Smooth muscle cell (in vitro differentiated cells): ENCODE results near the gene PLCXD1. TPM values are rescaled to one million over a fixed set of nuclear protein-coding genes. Genes with fewer than 3 reads are reported as not detected.

Experiments used
- DNase-seq: peaks from one replicate; lab custom pipeline; 2025; ENCODE audit not compliant: unreplicated experiment; lab: John Stamatoyannopoulos, UW
- H2AFZ ChIP-seq: fragments of 200-600 bp; sonication (generic); 2 replicates; pipeline ENCODE4 v1.6.0; 2016; ENCODE audit warnings: antibody characterized with exemption, low read depth, mild to moderate bottlenecking
- H3F3A ChIP-seq: fragments of 200-600 bp; sonication (generic); 2 replicates; pipeline ENCODE4 v1.6.0; 2017; ENCODE audit warnings: antibody characterized with exemption, low read depth
- H3K27ac ChIP-seq: fragments of 200-600 bp; sonication (generic); 2 replicates; pipeline ENCODE4 v1.5.1; 2016; ENCODE audit warnings: low read depth, mild to moderate bottlenecking
- H3K27me3 ChIP-seq: fragments of 200-600 bp; sonication (generic); 2 replicates; pipeline ENCODE4 v1.6.1; 2016; ENCODE audit warnings: low read depth, mild to moderate bottlenecking
- H3K36me3 ChIP-seq: fragments of 200-600 bp; sonication (generic); 2 replicates; pipeline ENCODE4 v1.5.1; 2016; ENCODE audit warnings: low read depth
- H3K4me1 ChIP-seq: fragments of 200-600 bp; sonication (generic); 2 replicates; pipeline ENCODE4 v1.5.1; 2016; ENCODE audit warnings: low read depth
- H3K4me2 ChIP-seq: fragments of 200-600 bp; sonication (generic); 2 replicates; pipeline ENCODE4 v1.6.0; 2016; ENCODE audit warnings: mild to moderate bottlenecking
- H3K4me3 ChIP-seq: fragments of 200-600 bp; sonication (generic); 2 replicates; pipeline ENCODE4 v1.5.1; 2016; ENCODE audit warnings: mild to moderate bottlenecking
- H3K79me2 ChIP-seq: fragments of 200-600 bp; sonication (generic); 2 replicates; pipeline ENCODE4 v1.6.0; 2016; ENCODE audit warnings: low read depth, mild to moderate bottlenecking
- H3K9ac ChIP-seq: fragments of 200-600 bp; sonication (generic); 2 replicates; pipeline ENCODE4 v1.6.0; 2016; ENCODE audit warnings: low read depth
- H3K9me3 ChIP-seq: fragments of 200-600 bp; sonication (generic); replicated peaks from 2 replicates; pipeline ENCODE4 v1.5.1; 2016; ENCODE audit warnings: low read depth
- H4K20me1 ChIP-seq: fragments of 200-600 bp; sonication (generic); 2 replicates; pipeline ENCODE4 v1.6.0; 2016; ENCODE audit warnings: low read depth
- WGBS: methylation state at CpG from one replicate; pipeline ENCODE4 v1.1.7; 2016; ENCODE audit warnings: low lambda C conversion rate; 5-methylcytosine and 5-hydroxymethylcytosine counted together
- polyA plus RNA-seq: library from polyadenylated mRNA; unstranded; fragments of >200 nt; fragmentation: Nextera tagmentation; extraction: Ambion mirVana; gene quantifications from 2 replicates; pipeline ENCODE4 v1.2.1, GENCODE V29; 2016
- total RNA-seq: library from RNA; depleted of rRNA; stranded (reverse); fragments of >200 nt; gene quantifications from 2 replicates; pipeline ENCODE4 v1.2.3, GENCODE V29; 2014
- TF ChIP-seq, protein P1 (sequence below): fragments of 200-600 bp; sonication (generic); IDR thresholded peaks from 2 replicates; pipeline ENCODE4 v1.5.1; 2017; ENCODE audit warnings: borderline replicate concordance, mild to moderate bottlenecking, antibody characterized with exemption; ENCODE audit not compliant: insufficient read depth, poor library complexity, severe bottlenecking

PLCXD1 gene
- total and polyA plus RNA-seq, 2 experiments from 2014 or later: 7.0 to 14.0 TPM

DNA sequence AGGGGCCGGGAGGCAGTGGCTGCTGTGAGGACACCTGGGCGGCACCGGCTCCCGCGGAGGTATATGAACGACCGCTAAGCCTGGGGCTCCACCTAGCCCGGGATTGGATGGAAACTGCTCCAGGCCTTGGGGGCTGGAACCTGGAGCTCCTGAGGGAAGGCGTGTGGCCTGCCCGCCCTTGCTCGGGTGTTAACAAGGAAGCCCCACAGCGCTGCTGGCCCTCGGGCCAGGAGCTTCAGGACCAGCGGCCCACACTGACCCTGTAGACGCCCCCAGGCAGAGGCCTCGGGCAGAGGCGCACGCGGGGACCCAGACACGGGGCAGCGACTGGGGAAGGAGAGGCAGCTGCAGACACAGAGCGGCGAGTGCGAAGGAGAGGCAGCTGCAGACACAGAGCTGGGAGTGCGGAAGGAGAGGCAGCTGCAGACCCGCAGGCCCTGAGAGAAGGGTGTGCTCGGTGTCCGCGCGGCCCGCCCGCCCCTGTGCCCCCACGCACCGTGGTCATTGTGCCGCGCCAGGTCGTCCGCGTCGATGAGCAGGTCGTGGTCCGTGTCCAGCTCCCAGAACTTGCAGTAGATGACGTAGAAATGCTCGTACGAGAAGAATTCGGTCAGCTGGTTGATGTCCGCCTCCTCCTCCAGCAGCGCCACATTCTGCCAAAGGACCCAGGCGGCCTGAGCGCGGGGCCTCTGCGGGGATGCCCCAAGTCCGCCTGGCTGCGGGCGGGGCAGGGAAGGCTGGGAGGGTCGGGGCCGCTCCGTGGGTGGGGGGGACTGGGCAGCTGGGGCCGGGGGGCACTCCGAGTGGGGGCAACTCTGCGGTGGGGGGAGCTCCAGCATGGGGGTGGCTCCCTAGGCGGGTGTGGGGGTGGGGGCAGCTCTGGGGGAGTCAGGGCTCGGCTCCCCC, 64.1 kb downstream of the PLCXD1 start:
- no peaks in the 10 kb centered on the region for H3K79me2 ChIP-seq
- H3K36me3 ChIP-seq: no peaks in the 10 kb centered on the region
- TF ChIP-seq, protein P1, sequence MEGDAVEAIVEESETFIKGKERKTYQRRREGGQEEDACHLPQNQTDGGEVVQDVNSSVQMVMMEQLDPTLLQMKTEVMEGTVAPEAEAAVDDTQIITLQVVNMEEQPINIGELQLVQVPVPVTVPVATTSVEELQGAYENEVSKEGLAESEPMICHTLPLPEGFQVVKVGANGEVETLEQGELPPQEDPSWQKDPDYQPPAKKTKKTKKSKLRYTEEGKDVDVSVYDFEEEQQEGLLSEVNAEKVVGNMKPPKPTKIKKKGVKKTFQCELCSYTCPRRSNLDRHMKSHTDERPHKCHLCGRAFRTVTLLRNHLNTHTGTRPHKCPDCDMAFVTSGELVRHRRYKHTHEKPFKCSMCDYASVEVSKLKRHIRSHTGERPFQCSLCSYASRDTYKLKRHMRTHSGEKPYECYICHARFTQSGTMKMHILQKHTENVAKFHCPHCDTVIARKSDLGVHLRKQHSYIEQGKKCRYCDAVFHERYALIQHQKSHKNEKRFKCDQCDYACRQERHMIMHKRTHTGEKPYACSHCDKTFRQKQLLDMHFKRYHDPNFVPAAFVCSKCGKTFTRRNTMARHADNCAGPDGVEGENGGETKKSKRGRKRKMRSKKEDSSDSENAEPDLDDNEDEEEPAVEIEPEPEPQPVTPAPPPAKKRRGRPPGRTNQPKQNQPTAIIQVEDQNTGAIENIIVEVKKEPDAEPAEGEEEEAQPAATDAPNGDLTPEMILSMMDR: no peak
- no peaks in the 10 kb centered on the region for H4K20me1 ChIP-seq
- no peak overlapping the region for H3K9ac ChIP-seq
- H3K4me2 ChIP-seq: no peak overlapping the region
- H2AFZ ChIP-seq: no peak overlapping the region
- H3K4me1 ChIP-seq: no peaks in the 10 kb centered on the region
- no peaks in the 10 kb centered on the region for H3K9me3 ChIP-seq
- no peaks in the 10 kb centered on the region for H3K27me3 ChIP-seq
- WGBS: 94% methylated on average over 46 of the region's 63 CpGs
- DNase-seq: no peak
- no peaks in the 10 kb centered on the region for H3F3A ChIP-seq
- no peak overlapping the region for H3K4me3 ChIP-seq
- H3K27ac ChIP-seq: no peak overlapping the region

DNA sequence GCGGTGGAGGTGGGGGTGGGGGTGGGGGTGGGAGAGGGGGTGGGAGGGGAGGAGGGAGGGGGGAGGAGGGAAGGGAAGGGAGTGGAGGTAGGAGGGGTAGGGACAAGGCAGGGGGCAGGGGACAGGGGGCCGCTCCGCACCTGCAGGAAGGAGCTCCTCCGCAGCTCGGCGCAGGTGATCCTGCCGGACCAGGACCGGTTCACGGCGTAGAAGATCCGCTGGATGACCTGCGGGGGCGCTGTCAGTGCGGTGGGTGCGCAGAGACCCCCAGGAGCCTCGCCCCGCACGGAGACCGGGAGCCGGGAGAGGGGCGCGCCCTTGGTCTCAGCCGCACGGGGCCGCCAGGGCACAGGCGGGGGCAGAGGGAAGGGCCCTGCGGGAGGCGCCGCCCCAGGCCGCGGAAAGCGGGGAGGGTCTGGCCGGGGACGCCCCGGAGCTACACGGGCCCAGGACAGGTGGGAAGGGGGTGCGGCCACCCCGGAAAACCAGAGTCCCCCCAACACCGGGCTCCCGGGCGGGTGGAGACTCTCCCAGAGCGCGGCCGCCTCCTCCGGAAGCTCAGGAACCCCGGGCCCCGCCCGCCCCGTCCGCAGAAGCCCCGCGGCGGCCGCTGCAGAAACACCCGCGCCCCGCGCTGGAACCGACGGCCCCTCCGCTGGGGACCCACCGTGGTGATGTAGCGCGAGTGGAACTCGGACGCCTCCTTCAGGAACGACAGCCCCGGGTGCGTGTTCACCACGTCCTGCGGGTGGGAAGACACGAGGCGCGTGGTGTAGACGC, 65.0 kb downstream of the PLCXD1 start:
- no peak overlapping the region for H2AFZ ChIP-seq
- TF ChIP-seq, protein P1: no peak
- H3K36me3 ChIP-seq: no peaks in the 10 kb centered on the region
- no peak for DNase-seq
- no peaks in the 10 kb centered on the region for H3K4me1 ChIP-seq
- no peaks in the 10 kb centered on the region for H3K79me2 ChIP-seq
- H3K9me3 ChIP-seq: no peaks in the 10 kb centered on the region
- H4K20me1 ChIP-seq: no peaks in the 10 kb centered on the region
- no peaks in the 10 kb centered on the region for H3F3A ChIP-seq
- no peak overlapping the region for H3K9ac ChIP-seq
- H3K4me2 ChIP-seq: no peak overlapping the region
- no peaks in the 10 kb centered on the region for H3K27me3 ChIP-seq
- no peak overlapping the region for H3K27ac ChIP-seq
- H3K4me3 ChIP-seq: no peak overlapping the region
- 97% methylated on average over 45 of the region's 75 CpGs for WGBS

DNA sequence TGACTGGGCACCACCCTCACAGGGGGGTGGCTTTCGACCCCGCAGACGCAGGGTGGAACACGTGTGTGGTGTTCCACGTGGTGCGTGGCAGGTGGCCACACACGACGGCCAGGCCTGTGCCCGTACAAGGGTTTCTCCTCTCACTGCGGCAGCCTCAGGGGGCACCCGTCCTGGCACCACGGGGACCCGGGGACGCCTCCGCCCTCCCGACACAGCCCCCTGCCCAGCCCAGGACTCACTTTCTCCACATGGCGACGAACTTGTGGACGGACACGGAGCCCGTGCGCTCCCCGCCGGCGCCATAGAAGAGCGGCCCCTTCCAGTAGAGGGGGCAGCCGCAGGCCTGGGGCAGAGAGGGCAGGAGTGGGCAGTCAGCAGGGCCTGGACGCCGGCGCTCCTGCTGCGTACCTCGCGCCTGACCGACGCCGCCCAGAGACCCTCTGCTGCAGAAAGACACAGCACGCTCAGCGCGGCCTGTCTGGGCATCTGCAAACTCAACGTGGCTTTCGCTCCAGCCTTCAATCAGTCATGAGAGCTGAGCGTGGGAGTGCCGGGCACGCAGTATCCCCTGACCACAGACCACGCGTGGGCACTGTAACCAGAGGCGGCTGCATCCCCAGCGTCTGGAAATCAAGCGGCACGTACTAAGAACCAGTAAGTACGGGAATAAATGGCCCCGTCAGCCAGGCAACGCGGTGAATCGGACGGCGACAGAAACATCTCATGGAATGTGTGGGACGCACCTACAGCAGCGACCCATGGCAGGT, 66.4 kb downstream of the PLCXD1 start:
- H3K36me3 ChIP-seq: no peaks in the 10 kb centered on the region
- no peak overlapping the region for H3K4me2 ChIP-seq
- TF ChIP-seq, protein P1: no peak
- no peak for DNase-seq
- H3K9me3 ChIP-seq: no peaks in the 10 kb centered on the region
- H2AFZ ChIP-seq: no peak overlapping the region
- H3K4me3 ChIP-seq: no peak overlapping the region
- H3K27ac ChIP-seq: no peak overlapping the region
- no peaks in the 10 kb centered on the region for H3K27me3 ChIP-seq
- H3K9ac ChIP-seq: no peak overlapping the region
- no peaks in the 10 kb centered on the region for H3K79me2 ChIP-seq
- H3K4me1 ChIP-seq: no peaks in the 10 kb centered on the region
- H4K20me1 ChIP-seq: no peaks in the 10 kb centered on the region
- H3F3A ChIP-seq: no peaks in the 10 kb centered on the region
- WGBS: 84% methylated on average over 32 of the region's 59 CpGs
